ENCODE results near the gene DNAJC13.

Gene DNAJC13

GRCh38 chr3:132556508-132557159 is 139.3 kb downstream of the DNAJC13 start:
- Mint-ChIP-seq H3K36me3 (peaks cover 8% of the 10 kb centered on the region), H3K27ac (peak overlapping the region; percentile 78), H3K9me3 (ENCODE audit: low read depth) (no peaks in the 10 kb centered on the region), H3K4me3 (no peak overlapping the region), H3K27me3 (no peaks in the 10 kb centered on the region), H3K4me1 (ENCODE audit: low read depth) (peaks cover 4% of the 10 kb centered on the region)

GRCh38 chr3:132561003-132561402 is 143.7 kb downstream of the DNAJC13 start:
- no peaks in the 10 kb centered on the region for H3K27me3 Mint-ChIP-seq
- H3K4me3 Mint-ChIP-seq, result no peak overlapping the region
- no peak overlapping the region for H3K27ac Mint-ChIP-seq
- H3K9me3 Mint-ChIP-seq (ENCODE audit: low read depth), result no peaks in the 10 kb centered on the region
- no peaks in the 10 kb centered on the region for H3K4me1 Mint-ChIP-seq (ENCODE audit: low read depth)
- peaks cover 30% of the 10 kb centered on the region for H3K36me3 Mint-ChIP-seq

GRCh38 chr3:132563420-132564069 is 146.2 kb downstream of the DNAJC13 start:
- no peak overlapping the region for H3K4me3 Mint-ChIP-seq
- peaks cover 4% of the 10 kb centered on the region for H3K4me1 Mint-ChIP-seq (ENCODE audit: low read depth)
- no peaks in the 10 kb centered on the region for H3K9me3 Mint-ChIP-seq (ENCODE audit: low read depth)
- H3K27me3 Mint-ChIP-seq, result no peaks in the 10 kb centered on the region
- no peak overlapping the region for H3K27ac Mint-ChIP-seq
- H3K36me3 Mint-ChIP-seq, result peaks cover 30% of the 10 kb centered on the region

- Mint-ChIP-seq H3K36me3 (peaks cover 30% of the 10 kb centered on the region), H3K4me3 (no peak overlapping the region), H3K27ac (no peak overlapping the region), H3K4me1 (ENCODE audit: low read depth) (peaks cover 8% of the 10 kb centered on the region), H3K9me3 (ENCODE audit: low read depth) (no peaks in the 10 kb centered on the region), H3K27me3 (no peaks in the 10 kb centered on the region)
Measured at GRCh38 chr3:132564070-132564465, 146.8 kb downstream of the DNAJC13 start.

- Mint-ChIP-seq H3K4me1 (ENCODE audit: low read depth) (peaks cover 15% of the 10 kb centered on the region), H3K36me3 (peaks cover 34% of the 10 kb centered on the region), H3K4me3 (no peak overlapping the region), H3K27ac (no peak overlapping the region), H3K9me3 (ENCODE audit: low read depth) (no peaks in the 10 kb centered on the region), H3K27me3 (no peaks in the 10 kb centered on the region)
Measured at GRCh38 chr3:132568422-132568821, 151.1 kb downstream of the DNAJC13 start.

GRCh38 chr3:132569153-132569552 is 151.9 kb downstream of the DNAJC13 start:
- Mint-ChIP-seq H3K4me3 (no peak overlapping the region), H3K27me3 (no peaks in the 10 kb centered on the region), H3K4me1 (ENCODE audit: low read depth) (peaks cover 15% of the 10 kb centered on the region), H3K36me3 (peaks cover 32% of the 10 kb centered on the region), H3K9me3 (ENCODE audit: low read depth) (no peaks in the 10 kb centered on the region), H3K27ac (peak overlapping the region; percentile 51)

- Mint-ChIP-seq H3K27ac (peak overlapping the region; percentile 13), H3K36me3 (peaks cover 27% of the 10 kb centered on the region), H3K27me3 (no peaks in the 10 kb centered on the region), H3K4me1 (ENCODE audit: low read depth) (peaks cover 15% of the 10 kb centered on the region), H3K9me3 (ENCODE audit: low read depth) (no peaks in the 10 kb centered on the region), H3K4me3 (no peak overlapping the region)
Measured at GRCh38 chr3:132569580-132569979, 152.3 kb downstream of the DNAJC13 start.

GRCh38 chr3:132570016-132570415 is 152.7 kb downstream of the DNAJC13 start:
- Mint-ChIP-seq H3K4me3 (no peak overlapping the region), H3K27me3 (no peaks in the 10 kb centered on the region), H3K27ac (no peak overlapping the region), H3K9me3 (ENCODE audit: low read depth) (no peaks in the 10 kb centered on the region), H3K36me3 (peaks cover 24% of the 10 kb centered on the region), H3K4me1 (ENCODE audit: low read depth) (peaks cover 15% of the 10 kb centered on the region)

- H3K27me3 Mint-ChIP-seq, result no peaks in the 10 kb centered on the region
- no peaks in the 10 kb centered on the region for H3K9me3 Mint-ChIP-seq (ENCODE audit: low read depth)
- peaks cover 30% of the 10 kb centered on the region for H3K36me3 Mint-ChIP-seq
- peaks cover 10% of the 10 kb centered on the region for H3K4me1 Mint-ChIP-seq (ENCODE audit: low read depth)
- H3K27ac Mint-ChIP-seq, result no peak overlapping the region
- no peak overlapping the region for H3K4me3 Mint-ChIP-seq
Measured at GRCh38 chr3:132573797-132574211, 156.5 kb downstream of the DNAJC13 start.

- Mint-ChIP-seq H3K36me3 (peaks cover 24% of the 10 kb centered on the region), H3K4me1 (ENCODE audit: low read depth) (no peaks in the 10 kb centered on the region)
Measured at GRCh38 chr3:132587401-132587800, 170.1 kb downstream of the DNAJC13 start.

More at GRCh38 chr3:132587401-132587800, 170.1 kb downstream of the DNAJC13 start:
- Mint-ChIP-seq H3K4me3 (no peak overlapping the region), H3K9me3 (ENCODE audit: low read depth) (peaks cover 5% of the 10 kb centered on the region), H3K27ac (no peak overlapping the region), H3K27me3 (no peaks in the 10 kb centered on the region)

Measured in activated naive CD8-positive, alpha-beta T cell (primary cell).